Hepatocyte (in vitro differentiated cells): ENCODE results near the gene GATAD2A. TPM values are rescaled to one million over a fixed set of nuclear protein-coding genes. Genes with fewer than 3 reads are reported as not detected.

Source experiments
- DNase-seq: peaks from one replicate; pipeline ENCODE4 v3.0.0-alpha.2; 2016; ENCODE audit warnings: low spot score
- H2AFZ ChIP-seq: fragments of 200-600 bp; sonication (generic); 2 replicates; pipeline ENCODE4 v1.6.0; 2016; ENCODE audit warnings: antibody characterized with exemption, mild to moderate bottlenecking
- H3K27ac ChIP-seq: fragments of 200-600 bp; sonication (generic); 2 replicates; pipeline ENCODE4 v1.5.1; 2016; ENCODE audit warnings: mild to moderate bottlenecking
- H3K27me3 ChIP-seq: fragments of 200-600 bp; sonication (generic); 2 replicates; pipeline ENCODE4 v1.6.1; 2016
- H3K36me3 ChIP-seq: fragments of 200-600 bp; sonication (generic); replicated peaks from 2 replicates; pipeline ENCODE4 v1.5.1; 2016; ENCODE audit warnings: low read depth; ENCODE audit not compliant: insufficient read depth
- H3K4me1 ChIP-seq: fragments of 200-600 bp; sonication (generic); 2 replicates; pipeline ENCODE4 v1.5.1; 2016; ENCODE audit warnings: mild to moderate bottlenecking, moderate library complexity; ENCODE audit not compliant: insufficient read depth
- H3K4me2 ChIP-seq: fragments of 200-600 bp; sonication (generic); 2 replicates; pipeline ENCODE4 v1.6.0; 2016
- H3K4me3 ChIP-seq: fragments of 200-600 bp; sonication (generic); 2 replicates; pipeline ENCODE4 v1.5.1; 2016; ENCODE audit warnings: mild to moderate bottlenecking
- H3K79me2 ChIP-seq: fragments of 200-600 bp; sonication (generic); 2 replicates; pipeline ENCODE4 v1.6.0; 2017; ENCODE audit warnings: mild to moderate bottlenecking
- H3K9me2 ChIP-seq: fragments of 200-600 bp; sonication (generic); replicated peaks from 2 replicates; pipeline ENCODE4 v1.6.0; 2017; ENCODE audit warnings: mild to moderate bottlenecking; ENCODE audit not compliant: insufficient read depth
- H3K9me3 ChIP-seq: fragments of 200-600 bp; sonication (generic); 2 replicates; pipeline ENCODE4 v1.5.1; 2016; ENCODE audit warnings: low read depth, mild to moderate bottlenecking
- H4K20me1 ChIP-seq: fragments of 200-600 bp; sonication (generic); 2 replicates; pipeline ENCODE4 v1.6.0; 2016; ENCODE audit warnings: mild to moderate bottlenecking; ENCODE audit not compliant: insufficient read depth, poor library complexity, severe bottlenecking
- EZH2 ChIP-seq: fragments of 200-600 bp; sonication (generic); IDR thresholded peaks from 2 replicates; pipeline ENCODE4 v1.6.1; 2016; ENCODE audit warnings: antibody characterized with exemption, mild to moderate bottlenecking, borderline replicate concordance
- EZH2phosphoT487 ChIP-seq: fragments of 200-600 bp; sonication (generic); IDR thresholded peaks from one replicate; pipeline ENCODE4 v1.6.1; 2018; ENCODE audit warnings: antibody characterized with exemption, mild to moderate bottlenecking, low read depth, moderate library complexity; ENCODE audit not compliant: unreplicated experiment, severe bottlenecking
- WGBS: methylation state at CpG from one replicate; pipeline ENCODE4 v1.1.6; 2016; ENCODE audit warnings: low lambda C conversion rate; ENCODE audit errors: missing lambda C conversion rate; 5-methylcytosine and 5-hydroxymethylcytosine counted together
- polyA plus RNA-seq: library from polyadenylated mRNA; unstranded; fragments of >200 nt; fragmentation: Nextera tagmentation; extraction: Ambion mirVana; gene quantifications from 2 replicates; pipeline ENCODE4 v1.2.1, GENCODE V29; 2016
- total RNA-seq: library from RNA; depleted of rRNA; stranded (reverse); fragments of >200 nt; gene quantifications from 2 replicates; pipeline ENCODE4 v1.2.3, GENCODE V29; 2014
- TF ChIP-seq, protein P1 (sequence below): fragments of 200-600 bp; sonication (generic); IDR thresholded peaks from 2 replicates; pipeline ENCODE4 v1.5.1; 2016; ENCODE audit warnings: antibody characterized with exemption, mild to moderate bottlenecking; ENCODE audit not compliant: poor library complexity

GATAD2A gene
- total and polyA plus RNA-seq, 2 experiments from 2014 or later: 35.3 to 35.7 TPM

DNA sequence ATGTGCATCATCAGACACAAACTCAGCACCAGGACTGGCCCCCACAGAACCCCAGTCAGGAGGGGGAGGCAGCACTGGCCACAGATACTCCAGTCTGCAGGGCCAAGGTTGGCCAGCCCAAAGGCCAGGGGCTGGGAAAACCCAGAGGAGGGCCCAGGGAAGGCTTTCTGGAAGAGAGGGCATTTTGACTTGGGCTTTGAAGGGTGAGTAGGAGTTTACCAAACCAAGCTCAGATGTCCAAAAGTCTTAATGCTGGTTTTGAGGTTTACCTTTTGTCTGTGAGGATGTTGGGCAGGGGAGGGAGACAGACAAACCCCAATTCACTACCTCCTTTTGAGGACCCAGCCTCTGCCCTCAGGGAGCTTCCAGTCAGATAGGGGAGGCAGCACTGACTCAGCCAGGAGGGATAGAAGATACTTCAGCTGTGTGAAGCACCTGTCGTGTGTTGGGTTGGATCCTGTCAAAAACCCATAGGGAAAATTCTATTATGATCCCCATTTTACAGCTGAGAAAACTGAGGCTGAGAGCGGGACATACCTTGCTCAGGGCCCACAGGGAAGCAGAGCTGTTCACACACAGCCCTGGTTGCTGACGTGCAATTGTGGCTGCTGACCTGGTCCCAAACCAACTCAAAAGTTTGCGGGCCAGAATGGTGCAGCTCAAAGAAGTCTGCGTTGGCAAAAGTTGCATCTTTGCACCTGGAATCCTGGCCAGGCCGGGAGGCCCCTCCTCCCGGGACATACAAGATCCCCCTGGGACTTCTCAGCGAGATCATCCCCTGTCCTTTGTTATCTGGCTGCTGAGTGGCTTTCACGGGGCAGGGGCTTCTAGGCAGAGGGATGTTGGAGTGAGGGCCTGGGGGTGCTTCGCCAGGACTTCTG is 145.7 kb downstream of the GATAD2A start:
- no peak for DNase-seq
- TF ChIP-seq EZH2 (no peak), EZH2phosphoT487 (no peak)
- TF ChIP-seq, protein P1, sequence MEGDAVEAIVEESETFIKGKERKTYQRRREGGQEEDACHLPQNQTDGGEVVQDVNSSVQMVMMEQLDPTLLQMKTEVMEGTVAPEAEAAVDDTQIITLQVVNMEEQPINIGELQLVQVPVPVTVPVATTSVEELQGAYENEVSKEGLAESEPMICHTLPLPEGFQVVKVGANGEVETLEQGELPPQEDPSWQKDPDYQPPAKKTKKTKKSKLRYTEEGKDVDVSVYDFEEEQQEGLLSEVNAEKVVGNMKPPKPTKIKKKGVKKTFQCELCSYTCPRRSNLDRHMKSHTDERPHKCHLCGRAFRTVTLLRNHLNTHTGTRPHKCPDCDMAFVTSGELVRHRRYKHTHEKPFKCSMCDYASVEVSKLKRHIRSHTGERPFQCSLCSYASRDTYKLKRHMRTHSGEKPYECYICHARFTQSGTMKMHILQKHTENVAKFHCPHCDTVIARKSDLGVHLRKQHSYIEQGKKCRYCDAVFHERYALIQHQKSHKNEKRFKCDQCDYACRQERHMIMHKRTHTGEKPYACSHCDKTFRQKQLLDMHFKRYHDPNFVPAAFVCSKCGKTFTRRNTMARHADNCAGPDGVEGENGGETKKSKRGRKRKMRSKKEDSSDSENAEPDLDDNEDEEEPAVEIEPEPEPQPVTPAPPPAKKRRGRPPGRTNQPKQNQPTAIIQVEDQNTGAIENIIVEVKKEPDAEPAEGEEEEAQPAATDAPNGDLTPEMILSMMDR: no peak
- no peaks in the 10 kb centered on the region for H3K27me3 ChIP-seq
- 74% methylated on average over 10 of the region's 10 CpGs for WGBS
- peaks cover 7% of the 10 kb centered on the region for H3K4me1 ChIP-seq
- H3K36me3 ChIP-seq: no peaks in the 10 kb centered on the region
- H3K4me3 ChIP-seq: no peak overlapping the region
- no peaks in the 10 kb centered on the region for H3K79me2 ChIP-seq
- no peaks in the 10 kb centered on the region for H3K9me3 ChIP-seq
- peak overlapping the region; percentile 60 for H3K27ac ChIP-seq
- H4K20me1 ChIP-seq: no peaks in the 10 kb centered on the region
- no peak overlapping the region for H2AFZ ChIP-seq
- no peaks in the 10 kb centered on the region for H3K9me2 ChIP-seq
- no peak overlapping the region for H3K4me2 ChIP-seq

DNA sequence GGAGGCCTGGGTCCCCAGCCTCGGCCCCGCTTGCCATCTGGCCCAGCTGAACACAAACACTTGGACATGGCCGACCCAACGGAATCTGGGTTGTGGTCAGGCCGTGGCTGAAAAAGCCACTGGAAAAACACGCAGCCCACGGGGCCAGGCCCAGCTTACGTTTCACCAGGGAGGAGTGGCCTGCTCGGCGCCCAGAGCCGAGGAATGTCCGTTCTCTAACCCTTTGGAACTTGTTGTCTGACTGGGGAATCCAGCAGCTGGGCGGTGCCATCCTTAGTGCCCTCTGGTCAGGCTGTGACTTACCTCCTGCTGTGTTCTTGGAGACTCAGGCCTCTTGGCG is 146.3 kb downstream of the GATAD2A start:
- H3K4me1 ChIP-seq: peaks cover 7% of the 10 kb centered on the region
- WGBS: 80% methylated on average over 14 of the region's 14 CpGs
- no peaks in the 10 kb centered on the region for H3K27me3 ChIP-seq
- H3K27ac ChIP-seq: no peak overlapping the region
- no peak overlapping the region for H3K4me2 ChIP-seq
- no peaks in the 10 kb centered on the region for H4K20me1 ChIP-seq
- H3K79me2 ChIP-seq: no peaks in the 10 kb centered on the region
- H3K9me2 ChIP-seq: no peaks in the 10 kb centered on the region
- H3K9me3 ChIP-seq: no peaks in the 10 kb centered on the region
- no peaks in the 10 kb centered on the region for H3K36me3 ChIP-seq
- no peak overlapping the region for H2AFZ ChIP-seq
- H3K4me3 ChIP-seq: no peak overlapping the region
- DNase-seq: no peak
- TF ChIP-seq EZH2 (no peak), EZH2phosphoT487 (no peak)
- TF ChIP-seq, protein P1: no peak

DNA sequence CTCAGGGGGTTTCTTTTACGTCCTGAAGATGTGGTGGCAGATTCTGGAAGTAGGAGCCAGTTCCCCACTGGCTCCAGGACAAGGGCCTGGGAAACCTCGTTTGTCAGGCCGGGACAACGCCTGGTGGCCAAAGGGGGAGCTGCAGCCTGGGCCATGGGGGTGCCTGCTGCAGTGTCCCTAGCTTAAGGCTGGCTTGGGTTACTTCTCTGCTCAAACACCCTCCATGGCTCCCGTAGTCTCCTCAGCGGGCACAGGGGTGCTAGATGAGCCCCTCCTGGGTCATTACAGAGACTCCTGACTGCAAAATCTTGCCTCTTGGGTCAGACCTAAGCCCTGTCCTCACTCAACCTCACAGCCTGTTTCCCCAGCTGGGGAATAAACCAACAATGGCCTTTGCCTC is 147.3 kb downstream of the GATAD2A start:
- TF ChIP-seq, protein P1: peak; percentile 46
- TF ChIP-seq EZH2: no peak
- H3K4me3 ChIP-seq: no peak overlapping the region
- no peak overlapping the region for H3K27ac ChIP-seq
- DNase-seq: peak; percentile 49
- H3K36me3 ChIP-seq: no peaks in the 10 kb centered on the region
- H3K9me2 ChIP-seq: no peaks in the 10 kb centered on the region
- H4K20me1 ChIP-seq: no peaks in the 10 kb centered on the region
- H3K27me3 ChIP-seq: no peaks in the 10 kb centered on the region
- H3K4me2 ChIP-seq: no peak overlapping the region
- H3K79me2 ChIP-seq: no peaks in the 10 kb centered on the region
- WGBS: 68% methylated on average over 5 of the region's 6 CpGs
- peaks cover 7% of the 10 kb centered on the region for H3K4me1 ChIP-seq
- H2AFZ ChIP-seq: no peak overlapping the region
- H3K9me3 ChIP-seq: no peaks in the 10 kb centered on the region
